Aorta (tissue), 5 donors: Measurements from ENCODE around the gene MIS18A. TPM values are rescaled to one million over a fixed set of nuclear protein-coding genes. Genes with fewer than 3 reads are reported as not detected.
A peak's percentile ranks its signal among the peaks of the same experiment; 100 is the strongest.

Experiments used
- ATAC-seq: fragments of 200-7000 bp; cut with Tn5 transposase; one replicate; pipeline ENCODE4 v1.9.1; 2022; ENCODE audit warnings: moderate library complexity; ENCODE audit not compliant: low FRiP score
- DNase-seq, 2 donors: peaks; one replicate each; pipeline ENCODE4 v3.0.0-alpha.2; 2020
- H3K27ac ChIP-seq, 2 donors: one replicate each; pipeline ENCODE4 v1.5.1; 2013; ENCODE audit warnings: low read length in 2 of 2, mild to moderate bottlenecking in 2 of 2, moderate library complexity in 2 of 2, control low read depth in 1 of 2, inconsistent platforms in 1 of 2, low read depth in 1 of 2
- H3K27me3 ChIP-seq, 2 donors: one replicate each; pipeline ENCODE4 v1.6.1; 2013; ENCODE audit warnings: control low read depth in 1 of 2, low read length in 1 of 2, mild to moderate bottlenecking in 1 of 2, moderate library complexity in 1 of 2; ENCODE audit not compliant: insufficient read depth in 2 of 2, control insufficient read depth in 1 of 2
- H3K36me3 ChIP-seq, 2 donors: one replicate each; pipeline ENCODE4 v1.6.1; 2013; ENCODE audit warnings: control low read depth in 1 of 2, low read length in 1 of 2, mild to moderate bottlenecking in 1 of 2; ENCODE audit not compliant: insufficient read depth in 2 of 2, control insufficient read depth in 1 of 2
- H3K4me1 ChIP-seq, 2 donors: one replicate each; pipeline ENCODE4 v1.6.1; 2013; ENCODE audit warnings: low read length in 2 of 2, control low read depth in 1 of 2, mild to moderate bottlenecking in 1 of 2, moderate library complexity in 1 of 2; ENCODE audit not compliant: insufficient read depth in 2 of 2, control insufficient read depth in 1 of 2
- H3K4me3 ChIP-seq, 2 donors: one replicate each; pipeline ENCODE4 v1.5.1; 2013; ENCODE audit warnings: low read length in 2 of 2, control low read depth in 1 of 2, mild to moderate bottlenecking in 1 of 2
- H3K9me3 ChIP-seq: one replicate; pipeline ENCODE4 v1.6.1; 2013; ENCODE audit warnings: mild to moderate bottlenecking, low read length; ENCODE audit not compliant: control insufficient read depth
- WGBS, 2 donors: extraction: QIAGEN DNeasy Blood & Tissue Kit; methylation state at CpG; one replicate each; pipeline ENCODE4 v1.1.7; 2013; 5-methylcytosine and 5-hydroxymethylcytosine counted together
- intact Hi-C, 2 donors: fragments of 100-400 bp; cut with DNase I; formaldehyde crosslinking; loops; one replicate each; pipeline versions ENCODE4 v1.14.2 to v1.15.0; 2022
- polyA plus RNA-seq, 2 donors: library from polyadenylated mRNA; stranded (reverse); fragments of 200-250 nt; gene quantifications; one replicate each; pipeline ENCODE4 v1.2.3, GENCODE V29; 2013
- total RNA-seq, 2 donors: library from RNA; stranded (reverse); fragmentation: NEBNext Ultra II Directional; extraction: Animal tissue kit (Norgen Biotek cat#: 25700); gene quantifications; one replicate each; pipeline ENCODE4 v1.2.1, GENCODE V29; 2021
- donor health status: healthy with polysubstance abuse.
- donor health status: Bipolar disorder and iron deficiency.
- donor health status: DM: no; HTN: no; CAD: no.
- donor health status: DM: no; HTN: no; CAD: no.
- donor health status: DM: yes; HTN: yes; CAD: no.

MIS18A gene
- total and polyA plus RNA-seq, 4 donors, result 3.3 to 5.5 (median 4.7) TPM

DNA sequence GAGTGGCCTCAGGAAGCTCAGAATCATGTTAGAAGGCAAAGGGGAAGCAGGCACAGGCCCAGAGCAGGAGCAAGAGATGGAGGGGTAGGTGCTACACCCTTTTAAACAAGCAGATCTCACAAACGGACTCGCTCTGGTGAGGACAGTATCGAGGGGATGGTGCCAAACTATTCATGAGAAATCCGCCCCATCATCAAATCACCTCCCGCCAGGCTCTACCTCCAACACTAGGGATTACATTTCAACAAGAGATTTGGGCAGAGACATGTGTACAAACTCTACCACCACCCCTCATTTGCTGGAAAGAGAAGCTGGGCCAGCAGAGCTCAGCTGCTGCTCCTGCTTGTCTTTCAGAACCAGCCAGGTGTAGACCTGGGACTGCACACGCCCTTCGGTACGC lies 32.9 kb downstream of the MIS18A start:
- Histone ChIP-seq H3K36me3 (no peaks in the 10 kb centered on the region), H3K4me1 (peaks cover 0 to 4% of the 10 kb centered on the region in 2 donors), H3K27me3 (no peaks in the 10 kb centered on the region), H3K9me3 (no peaks in the 10 kb centered on the region), H3K4me3 (no peak overlapping the region), H3K27ac (no peak overlapping the region)
- DNase-seq (no peak), ATAC-seq (no peak)
- 94% methylated on average over 8 of the region's 8 CpGs for WGBS, 2 donors
- intact Hi-C loops, result loop anchor here in 1 of 2 donors (5.0 kb wide), 1 partner anchor 154 kb away; no protein-coding TSS in a partner anchor

DNA sequence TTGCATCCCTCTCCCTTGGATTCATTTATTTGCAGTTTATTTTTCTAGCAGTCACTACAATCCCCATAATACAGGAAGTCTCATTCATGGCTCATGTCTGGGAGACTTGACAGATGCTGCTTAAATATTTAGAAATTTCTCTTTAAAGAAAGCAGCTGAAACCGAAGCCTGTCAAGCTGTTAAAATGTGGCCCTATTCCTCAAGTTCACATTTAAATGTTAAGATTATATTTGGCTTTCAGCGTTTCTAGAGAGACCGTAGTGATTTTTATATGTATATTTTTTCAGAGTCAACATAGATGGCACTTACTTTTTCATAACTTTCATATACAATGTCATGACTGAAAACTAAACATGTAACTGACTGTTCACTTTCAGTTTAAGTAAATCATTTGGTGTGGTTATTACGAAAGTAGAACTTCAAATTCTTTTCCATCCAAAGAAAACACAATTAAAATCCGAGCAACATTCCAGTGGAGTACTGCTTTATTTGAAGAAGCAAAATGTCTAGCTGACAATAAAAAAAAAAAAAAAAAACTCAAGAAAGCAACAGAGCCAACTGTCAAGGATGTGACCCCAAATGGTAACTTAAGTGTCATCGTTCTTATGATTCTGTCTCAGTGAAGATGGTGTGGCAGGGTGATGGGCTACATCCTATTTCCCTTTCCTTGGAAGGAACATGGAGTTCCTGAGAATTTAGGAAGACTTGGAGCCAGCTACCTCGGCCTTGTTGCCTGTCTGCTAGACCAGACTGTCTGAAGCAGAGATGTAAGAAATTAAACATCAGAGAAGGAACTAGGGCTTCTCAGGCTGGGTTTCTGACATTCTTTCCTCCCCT lies 37.8 kb downstream of the MIS18A start:
- WGBS, 2 donors, result 4 to 6% methylated on average over 7 of the region's 7 CpGs
- Histone ChIP-seq H3K27me3 (peaks cover 0 to 3% of the 10 kb centered on the region in 2 donors), H3K4me3 (peak overlapping the region in 1 of 2 donors; percentile 10), H3K36me3 (no peaks in the 10 kb centered on the region), H3K4me1 (peaks cover 0 to 4% of the 10 kb centered on the region in 2 donors), H3K9me3 (peaks cover 4% of the 10 kb centered on the region), H3K27ac (peak overlapping the region; percentile 83 to 86)
- no peak for ATAC-seq
- DNase-seq, result no peak
- intact Hi-C loops, result no loop called here

GRCh38 chr21:32239551-32239950 lies 39.3 kb downstream of the MIS18A start:
- ATAC-seq, result no peak
- peaks cover 0 to 3% of the 10 kb centered on the region in 2 donors for H3K27me3 ChIP-seq
- H3K4me3 ChIP-seq, result no peak overlapping the region
- DNase-seq, result no peak
- intact Hi-C loops, result no loop called here
- H3K9me3 ChIP-seq, result peaks cover 4% of the 10 kb centered on the region
- H3K36me3 ChIP-seq, result no peaks in the 10 kb centered on the region
- H3K27ac ChIP-seq, result no peak overlapping the region
- 61 to 67% methylated on average over 8 of the region's 8 CpGs for WGBS, 2 donors
- H3K4me1 ChIP-seq, result peaks cover 0 to 4% of the 10 kb centered on the region in 2 donors

GRCh38 chr21:32238063-32238462 lies 40.8 kb downstream of the MIS18A start:
- no peak for ATAC-seq
- 88 to 100% methylated on average over 1 of the region's 1 CpG for WGBS, 2 donors
- H3K27ac ChIP-seq, result no peak overlapping the region
- peaks cover 4% of the 10 kb centered on the region for H3K9me3 ChIP-seq
- peaks cover 0 to 3% of the 10 kb centered on the region in 2 donors for H3K27me3 ChIP-seq
- DNase-seq, result no peak
- H3K4me3 ChIP-seq, result no peak overlapping the region
- intact Hi-C loops, result no loop called here
- H3K4me1 ChIP-seq, result peaks cover 0 to 4% of the 10 kb centered on the region in 2 donors
- H3K36me3 ChIP-seq, result no peaks in the 10 kb centered on the region

- Histone ChIP-seq H3K36me3 (no peaks in the 10 kb centered on the region), H3K4me1 (peaks cover 0 to 4% of the 10 kb centered on the region in 2 donors), H3K9me3 (peaks cover 4% of the 10 kb centered on the region), H3K4me3 (no peak overlapping the region), H3K27ac (no peak overlapping the region), H3K27me3 (peaks cover 0 to 3% of the 10 kb centered on the region in 2 donors)
- WGBS, 2 donors, result 81 to 87% methylated on average over 3 of the region's 3 CpGs
- ATAC-seq, result no peak
- no peak for DNase-seq
- intact Hi-C loops, result no loop called here
Observed at GRCh38 chr21:32237021-32237420, 41.8 kb downstream of the MIS18A start.

DNA sequence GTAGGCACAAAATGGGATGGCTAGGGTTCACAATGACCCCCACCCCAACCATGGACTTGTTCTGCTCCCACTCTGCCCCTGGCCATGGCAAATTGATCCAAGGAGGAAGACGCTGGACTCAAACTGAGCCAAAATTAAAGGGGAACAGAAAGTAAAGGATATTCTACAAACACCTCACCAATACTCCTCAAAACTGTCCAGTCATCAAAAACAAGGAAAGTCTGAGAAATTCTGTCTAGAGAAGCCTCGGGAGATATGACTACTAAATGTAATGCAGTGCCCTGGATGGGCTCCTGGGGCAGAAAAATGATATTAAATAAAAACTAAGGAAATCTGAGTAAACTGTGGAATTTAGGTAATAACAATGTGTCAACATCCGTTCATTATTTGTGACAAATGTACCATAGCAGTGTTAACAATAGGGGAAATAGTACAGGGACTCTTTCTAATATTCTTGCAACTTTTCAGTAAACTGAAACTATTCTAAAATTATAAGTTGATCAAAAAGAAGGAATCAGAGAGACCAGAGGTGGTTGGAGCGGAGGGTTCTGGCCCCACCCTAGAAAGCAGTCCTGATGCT lies 45.0 kb downstream of the MIS18A start:
- Histone ChIP-seq H3K27ac (no peak overlapping the region), H3K27me3 (no peaks in the 10 kb centered on the region), H3K9me3 (peaks cover 2% of the 10 kb centered on the region), H3K4me1 (no peaks in the 10 kb centered on the region), H3K36me3 (no peaks in the 10 kb centered on the region), H3K4me3 (no peak overlapping the region)
- intact Hi-C loops, result no loop called here
- ATAC-seq (no peak), DNase-seq (no peak)
- 94 to 97% methylated on average over 4 of the region's 4 CpGs for WGBS, 2 donors

DNA sequence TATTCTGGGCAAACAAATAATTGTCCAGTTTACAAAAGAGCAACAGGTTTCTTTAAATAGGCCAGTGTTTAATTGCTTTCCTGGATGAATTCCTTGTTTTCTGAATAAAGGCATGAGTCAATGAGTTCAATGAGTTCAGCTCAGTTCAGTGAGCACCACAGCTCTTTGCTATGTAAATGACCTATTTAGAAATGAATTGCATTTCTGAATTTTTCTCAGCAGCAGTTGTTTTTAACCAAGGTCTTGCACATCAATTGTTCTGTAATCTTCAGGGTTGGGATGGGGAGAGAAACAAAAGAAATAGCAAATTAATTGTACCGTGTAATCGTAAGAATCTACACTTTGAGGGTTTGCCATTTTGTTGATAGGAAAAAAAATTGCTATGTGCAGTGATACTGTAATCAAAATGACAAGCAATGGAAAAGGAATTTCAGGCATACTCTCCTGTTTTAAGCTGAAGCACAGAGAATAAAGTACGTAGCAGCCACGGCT lies 45.7 kb downstream of the MIS18A start:
- no peak for DNase-seq
- intact Hi-C loops, result no loop called here
- Histone ChIP-seq H3K27me3 (no peaks in the 10 kb centered on the region), H3K36me3 (no peaks in the 10 kb centered on the region), H3K9me3 (no peaks in the 10 kb centered on the region), H3K4me1 (no peaks in the 10 kb centered on the region), H3K27ac (no peak overlapping the region), H3K4me3 (no peak overlapping the region)
- ATAC-seq, result no peak
- 91 to 92% methylated on average over 4 of the region's 4 CpGs for WGBS, 2 donors

DNA sequence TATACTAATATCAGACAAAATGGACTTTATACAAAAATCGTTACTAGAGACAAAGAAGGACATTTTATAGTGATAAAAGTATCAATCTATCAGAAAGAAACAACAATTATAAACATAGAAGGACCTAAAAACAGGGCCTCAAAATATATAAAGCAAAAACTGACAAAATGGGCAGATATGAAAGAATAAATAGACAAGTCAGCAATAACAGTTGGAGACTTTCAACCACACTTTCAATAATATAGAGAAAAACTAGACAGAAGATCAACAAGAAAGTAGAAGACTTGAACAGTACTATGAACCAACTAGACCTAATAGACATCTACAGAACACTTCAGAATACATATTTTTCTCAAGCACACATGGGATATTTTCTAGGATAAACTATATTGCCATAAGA lies 52.4 kb downstream of the MIS18A start:
- 87 to 89% methylated on average over 1 of the region's 1 CpG for WGBS, 2 donors
- no peak for ATAC-seq
- H3K27ac ChIP-seq, result no peak overlapping the region

More for the DNA sequence above, 52.4 kb downstream of the MIS18A start:
- H3K4me3 ChIP-seq, result no peak overlapping the region
- no peaks in the 10 kb centered on the region for H3K27me3 ChIP-seq
- DNase-seq, result no peak
- intact Hi-C loops, result no loop called here
- H3K36me3 ChIP-seq, result no peaks in the 10 kb centered on the region
- no peaks in the 10 kb centered on the region for H3K4me1 ChIP-seq
- H3K9me3 ChIP-seq, result no peaks in the 10 kb centered on the region
